Vagina (tissue), 2 donors: ENCODE results near the gene SORCS2.

ENCODE experiments used
- POLR2A ChIP-seq, 2 donors: fragments of 450-650 bp; IDR thresholded peaks; one replicate each; pipeline ENCODE4 v1.6.1; 2017; ENCODE audit warnings: antibody characterized with exemption in 2 of 2, mild to moderate bottlenecking in 2 of 2, moderate library complexity in 2 of 2
- POLR2AphosphoS5 ChIP-seq, 2 donors: sonication (generic); formaldehyde crosslinking; IDR thresholded peaks; one replicate each; pipeline ENCODE4 v1.9.0; 2017; ENCODE audit warnings: antibody characterized with exemption in 2 of 2, mild to moderate bottlenecking in 2 of 2, low read depth in 1 of 2; ENCODE audit not compliant: insufficient read depth in 1 of 2
- TF ChIP-seq, protein P1 (sequence below), 3 experiments: fragments of 450-650 bp in 2 of 3; fragments of 200-600 bp in 1 of 3; sonication (generic) in 1 of 3; IDR thresholded peaks; one replicate each; pipeline ENCODE4 v1.5.1; 2017 to 2019; ENCODE audit warnings: antibody characterized with exemption in 3 of 3, mild to moderate bottlenecking in 2 of 3, moderate library complexity in 2 of 3

DNA sequence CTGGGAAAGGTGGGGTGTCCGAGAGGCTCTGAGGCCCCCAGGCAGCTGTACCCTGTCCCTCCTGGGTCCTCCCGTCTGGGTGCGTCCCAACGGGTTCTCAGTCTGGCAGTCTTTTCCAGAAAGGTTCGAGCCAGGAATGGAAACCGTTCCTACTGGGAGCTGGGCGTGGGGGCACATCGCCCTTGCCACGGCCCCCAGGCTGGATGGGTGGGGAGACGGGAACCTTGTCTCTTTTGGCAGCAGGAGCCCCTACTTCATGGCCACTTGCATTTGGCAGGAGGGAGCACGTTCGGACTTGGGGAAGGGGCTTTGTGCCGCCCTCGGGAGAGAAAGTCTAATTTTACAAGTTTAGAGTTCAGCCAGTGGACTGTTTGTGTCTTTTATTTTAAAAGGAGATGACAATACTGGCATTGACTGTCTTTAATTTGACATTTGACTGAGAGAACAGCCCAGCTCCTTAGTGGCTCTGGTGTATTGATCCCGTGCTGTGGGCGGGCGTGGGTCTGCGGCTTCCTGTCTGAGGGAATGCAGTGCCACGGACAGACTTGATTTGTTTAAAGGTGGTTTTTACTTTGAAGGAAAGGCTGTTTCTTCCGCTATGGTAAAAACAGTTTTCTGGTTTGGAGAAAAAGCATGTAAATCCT, 95.1 kb downstream of the SORCS2 start:
- TF ChIP-seq, protein P1, sequence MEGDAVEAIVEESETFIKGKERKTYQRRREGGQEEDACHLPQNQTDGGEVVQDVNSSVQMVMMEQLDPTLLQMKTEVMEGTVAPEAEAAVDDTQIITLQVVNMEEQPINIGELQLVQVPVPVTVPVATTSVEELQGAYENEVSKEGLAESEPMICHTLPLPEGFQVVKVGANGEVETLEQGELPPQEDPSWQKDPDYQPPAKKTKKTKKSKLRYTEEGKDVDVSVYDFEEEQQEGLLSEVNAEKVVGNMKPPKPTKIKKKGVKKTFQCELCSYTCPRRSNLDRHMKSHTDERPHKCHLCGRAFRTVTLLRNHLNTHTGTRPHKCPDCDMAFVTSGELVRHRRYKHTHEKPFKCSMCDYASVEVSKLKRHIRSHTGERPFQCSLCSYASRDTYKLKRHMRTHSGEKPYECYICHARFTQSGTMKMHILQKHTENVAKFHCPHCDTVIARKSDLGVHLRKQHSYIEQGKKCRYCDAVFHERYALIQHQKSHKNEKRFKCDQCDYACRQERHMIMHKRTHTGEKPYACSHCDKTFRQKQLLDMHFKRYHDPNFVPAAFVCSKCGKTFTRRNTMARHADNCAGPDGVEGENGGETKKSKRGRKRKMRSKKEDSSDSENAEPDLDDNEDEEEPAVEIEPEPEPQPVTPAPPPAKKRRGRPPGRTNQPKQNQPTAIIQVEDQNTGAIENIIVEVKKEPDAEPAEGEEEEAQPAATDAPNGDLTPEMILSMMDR (IDR thresholded peaks at IDR 0.05), result no peak
- TF ChIP-seq POLR2AphosphoS5 (IDR thresholded peaks at IDR 0.05; ENCODE audit: insufficient read depth in 1 of 2, low read depth in 1 of 2) (no peak), POLR2A (IDR thresholded peaks at IDR 0.05) (no peak)
